ENCODE data around the gene MYLK. TPM values are rescaled to one million over a fixed set of nuclear protein-coding genes. Genes with fewer than 3 reads are reported as not detected.

Gene MYLK
- total and polyA plus RNA-seq, 4 donors = 17.1 to 158 (median 41.9) TPM

DNA sequence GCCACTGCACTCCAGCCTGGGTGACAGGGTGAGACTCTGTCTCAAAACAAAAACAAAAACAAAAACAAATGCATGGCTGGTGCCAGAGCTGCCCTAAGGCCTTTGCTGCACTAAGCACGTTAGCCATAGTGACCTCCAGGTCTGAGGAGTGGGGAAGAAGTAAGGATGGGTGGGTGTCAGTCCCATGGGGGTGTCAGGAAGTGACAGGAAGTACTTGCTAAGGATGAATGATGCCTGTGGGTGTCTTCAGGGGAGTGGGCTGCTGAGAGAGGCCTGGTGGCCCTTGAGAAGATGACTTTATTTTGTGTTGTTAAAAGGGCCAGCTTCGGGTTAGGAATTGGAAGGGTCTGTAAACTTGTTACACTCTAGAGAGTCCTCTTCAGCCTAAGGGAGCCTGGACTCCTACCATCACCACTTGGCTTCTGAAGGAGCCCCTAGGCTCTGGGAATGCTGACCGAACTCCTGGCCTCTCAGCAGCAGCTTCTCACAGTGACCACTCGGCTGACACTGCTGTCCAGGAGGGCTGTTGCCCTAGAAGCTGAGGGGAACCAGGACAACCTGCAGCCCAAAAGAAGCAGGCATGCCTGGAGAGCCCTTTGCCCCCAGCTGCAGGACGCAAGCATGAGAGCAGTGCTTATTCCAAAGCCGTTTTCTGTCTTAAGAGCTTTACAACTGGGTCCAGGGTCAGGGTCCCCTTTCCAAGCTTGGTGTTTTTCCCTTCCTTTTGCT is 116.4 kb downstream of the MYLK start:
- Histone ChIP-seq H3K9ac (ENCODE audit: low read depth in 1 of 2, low read length in 2 of 2) (no peak overlapping the region), H3K27ac (ENCODE audit: low read depth in 1 of 2, low read length in 2 of 2) (peak overlapping the region; percentile 83 to 87), H3K4me3 (ENCODE audit: low read depth in 1 of 3, low read length in 3 of 3) (no peak overlapping the region), H3K9me3 (ENCODE audit: control insufficient read depth in 4 of 4, low read length in 3 of 4) (no peaks in the 10 kb centered on the region), H3K4me1 (ENCODE audit: control insufficient read depth in 4 of 4, insufficient read depth in 4 of 4, low read length in 3 of 4) (peaks cover 15 to 51% (median 45%) of the 10 kb centered on the region in 4 donors), H3K36me3 (ENCODE audit: control insufficient read depth in 4 of 4, insufficient read depth in 3 of 4, low read depth in 1 of 4, low read length in 3 of 4) (no peaks in the 10 kb centered on the region), H3K27me3 (ENCODE audit: control insufficient read depth in 4 of 4, insufficient read depth in 4 of 4, low read length in 3 of 4) (no peaks in the 10 kb centered on the region)
- TF ChIP-seq RXRA (IDR thresholded peaks at IDR 0.05) (no peak), HNF4A (conservative IDR thresholded peaks at IDR 0.05) (peak; percentile 27 to 38), FOXA1 (IDR thresholded peaks at IDR 0.05) (no peak), EGR1 (IDR thresholded peaks at IDR 0.05; ENCODE audit: low read depth in 2 of 2) (no peak)
- TF ChIP-seq, protein P1, sequence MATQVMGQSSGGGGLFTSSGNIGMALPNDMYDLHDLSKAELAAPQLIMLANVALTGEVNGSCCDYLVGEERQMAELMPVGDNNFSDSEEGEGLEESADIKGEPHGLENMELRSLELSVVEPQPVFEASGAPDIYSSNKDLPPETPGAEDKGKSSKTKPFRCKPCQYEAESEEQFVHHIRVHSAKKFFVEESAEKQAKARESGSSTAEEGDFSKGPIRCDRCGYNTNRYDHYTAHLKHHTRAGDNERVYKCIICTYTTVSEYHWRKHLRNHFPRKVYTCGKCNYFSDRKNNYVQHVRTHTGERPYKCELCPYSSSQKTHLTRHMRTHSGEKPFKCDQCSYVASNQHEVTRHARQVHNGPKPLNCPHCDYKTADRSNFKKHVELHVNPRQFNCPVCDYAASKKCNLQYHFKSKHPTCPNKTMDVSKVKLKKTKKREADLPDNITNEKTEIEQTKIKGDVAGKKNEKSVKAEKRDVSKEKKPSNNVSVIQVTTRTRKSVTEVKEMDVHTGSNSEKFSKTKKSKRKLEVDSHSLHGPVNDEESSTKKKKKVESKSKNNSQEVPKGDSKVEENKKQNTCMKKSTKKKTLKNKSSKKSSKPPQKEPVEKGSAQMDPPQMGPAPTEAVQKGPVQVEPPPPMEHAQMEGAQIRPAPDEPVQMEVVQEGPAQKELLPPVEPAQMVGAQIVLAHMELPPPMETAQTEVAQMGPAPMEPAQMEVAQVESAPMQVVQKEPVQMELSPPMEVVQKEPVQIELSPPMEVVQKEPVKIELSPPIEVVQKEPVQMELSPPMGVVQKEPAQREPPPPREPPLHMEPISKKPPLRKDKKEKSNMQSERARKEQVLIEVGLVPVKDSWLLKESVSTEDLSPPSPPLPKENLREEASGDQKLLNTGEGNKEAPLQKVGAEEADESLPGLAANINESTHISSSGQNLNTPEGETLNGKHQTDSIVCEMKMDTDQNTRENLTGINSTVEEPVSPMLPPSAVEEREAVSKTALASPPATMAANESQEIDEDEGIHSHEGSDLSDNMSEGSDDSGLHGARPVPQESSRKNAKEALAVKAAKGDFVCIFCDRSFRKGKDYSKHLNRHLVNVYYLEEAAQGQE (IDR thresholded peaks at IDR 0.05) = no peak
- TF ChIP-seq, protein P2, sequence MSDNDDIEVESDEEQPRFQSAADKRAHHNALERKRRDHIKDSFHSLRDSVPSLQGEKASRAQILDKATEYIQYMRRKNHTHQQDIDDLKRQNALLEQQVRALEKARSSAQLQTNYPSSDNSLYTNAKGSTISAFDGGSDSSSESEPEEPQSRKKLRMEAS (IDR thresholded peaks at IDR 0.05) = no peak
- TF ChIP-seq, protein P3, sequence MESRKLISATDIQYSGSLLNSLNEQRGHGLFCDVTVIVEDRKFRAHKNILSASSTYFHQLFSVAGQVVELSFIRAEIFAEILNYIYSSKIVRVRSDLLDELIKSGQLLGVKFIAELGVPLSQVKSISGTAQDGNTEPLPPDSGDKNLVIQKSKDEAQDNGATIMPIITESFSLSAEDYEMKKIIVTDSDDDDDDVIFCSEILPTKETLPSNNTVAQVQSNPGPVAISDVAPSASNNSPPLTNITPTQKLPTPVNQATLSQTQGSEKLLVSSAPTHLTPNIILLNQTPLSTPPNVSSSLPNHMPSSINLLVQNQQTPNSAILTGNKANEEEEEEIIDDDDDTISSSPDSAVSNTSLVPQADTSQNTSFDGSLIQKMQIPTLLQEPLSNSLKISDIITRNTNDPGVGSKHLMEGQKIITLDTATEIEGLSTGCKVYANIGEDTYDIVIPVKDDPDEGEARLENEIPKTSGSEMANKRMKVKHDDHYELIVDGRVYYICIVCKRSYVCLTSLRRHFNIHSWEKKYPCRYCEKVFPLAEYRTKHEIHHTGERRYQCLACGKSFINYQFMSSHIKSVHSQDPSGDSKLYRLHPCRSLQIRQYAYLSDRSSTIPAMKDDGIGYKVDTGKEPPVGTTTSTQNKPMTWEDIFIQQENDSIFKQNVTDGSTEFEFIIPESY (IDR thresholded peaks at IDR 0.05) = no peak
- DNase-seq (ENCODE audit: low spot score) = no peak
- WGBS = 59% methylated on average over 6 of the region's 6 CpGs

DNA sequence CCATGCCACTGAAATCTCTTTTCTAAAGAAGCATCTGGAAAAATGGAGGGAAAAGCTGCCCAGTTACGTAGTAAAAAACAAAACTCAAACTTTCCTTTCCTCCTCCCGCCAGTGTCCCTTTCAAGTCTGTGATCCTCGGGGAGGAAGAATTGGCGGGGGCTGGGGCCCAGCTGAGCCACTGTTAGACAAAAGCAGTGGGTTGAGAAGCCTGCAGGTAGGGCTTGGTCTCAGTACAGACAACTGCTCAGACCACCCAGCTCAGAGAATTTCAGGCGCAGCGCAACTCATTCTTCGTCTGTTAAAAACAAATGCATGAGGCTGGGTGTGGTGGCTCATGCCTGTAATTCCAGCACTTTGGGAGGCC is 117.1 kb downstream of the MYLK start:
- Histone ChIP-seq H3K9ac (ENCODE audit: low read depth in 1 of 2, low read length in 2 of 2) (peak overlapping the region in 1 of 2 donors; percentile 24), H3K27ac (ENCODE audit: low read depth in 1 of 2, low read length in 2 of 2) (peak overlapping the region; percentile 83 to 87), H3K9me3 (ENCODE audit: control insufficient read depth in 4 of 4, low read length in 3 of 4) (no peaks in the 10 kb centered on the region), H3K4me3 (ENCODE audit: low read depth in 1 of 3, low read length in 3 of 3) (peak overlapping the region in 1 of 3 donors; percentile 27), H3K36me3 (ENCODE audit: control insufficient read depth in 4 of 4, insufficient read depth in 3 of 4, low read depth in 1 of 4, low read length in 3 of 4) (no peaks in the 10 kb centered on the region), H3K27me3 (ENCODE audit: control insufficient read depth in 4 of 4, insufficient read depth in 4 of 4, low read length in 3 of 4) (no peaks in the 10 kb centered on the region), H3K4me1 (ENCODE audit: control insufficient read depth in 4 of 4, insufficient read depth in 4 of 4, low read length in 3 of 4) (peaks cover 15 to 51% (median 45%) of the 10 kb centered on the region in 4 donors)
- no peak for TF ChIP-seq RAD21 (IDR thresholded peaks at IDR 0.05)
- peak; percentile 17 for TF ChIP-seq SP1 (IDR thresholded peaks at IDR 0.05)
- TF ChIP-seq HNF4G (IDR thresholded peaks at IDR 0.05) = no peak
- peak in 1 of 2 donors; percentile 2 for TF ChIP-seq RXRA (IDR thresholded peaks at IDR 0.05)
- no peak for DNase-seq (ENCODE audit: low spot score)
- 59% methylated on average over 7 of the region's 7 CpGs for WGBS

All from liver (tissue), 9 donors.